Osteoblast (primary cell): ENCODE measurements around the gene KCNAB1. TPM values are rescaled to one million over a fixed set of nuclear protein-coding genes. Genes with fewer than 3 reads are reported as not detected.
A peak's percentile ranks its signal among the peaks of the same experiment; 100 is the strongest.

Experiments used
- DNase-seq: peaks from one replicate; pipeline ENCODE4 v3.0.0; 2011; ENCODE audit warnings: low spot score, mixed read lengths; ENCODE audit not compliant: insufficient read length; ENCODE audit errors: missing footprints
- H2AFZ ChIP-seq: 2 replicates; pipeline ENCODE4 v1.6.0; 2011; ENCODE audit warnings: mild to moderate bottlenecking, low read length
- H3K27ac ChIP-seq: 2 replicates; pipeline ENCODE4 v1.5.1; 2011; ENCODE audit warnings: mild to moderate bottlenecking, low read depth, low read length, moderate library complexity
- H3K27me3 ChIP-seq: 2 replicates; pipeline ENCODE4 v1.6.0; 2012; ENCODE audit warnings: mild to moderate bottlenecking, control low read depth, inconsistent platforms, low read length, moderate library complexity; ENCODE audit not compliant: insufficient read depth
- H3K36me3 ChIP-seq: 2 replicates; pipeline ENCODE4 v1.5.1; 2011; ENCODE audit warnings: mild to moderate bottlenecking, low read length, control low read depth, moderate library complexity; ENCODE audit not compliant: insufficient read depth
- H3K4me1 ChIP-seq: 2 replicates; pipeline ENCODE4 v1.5.1; 2011; ENCODE audit warnings: mild to moderate bottlenecking, low read length, control low read depth, moderate library complexity; ENCODE audit not compliant: insufficient read depth
- H3K4me2 ChIP-seq: 2 replicates; pipeline ENCODE4 v1.6.0; 2011; ENCODE audit warnings: mild to moderate bottlenecking, low read length; ENCODE audit not compliant: insufficient read depth
- H3K4me3 ChIP-seq: fragments of 200-600 bp; sonication (generic); 3 replicates; pipeline ENCODE4 v1.5.1; 2012; ENCODE audit warnings: mild to moderate bottlenecking, low read length, inconsistent platforms; ENCODE audit not compliant: insufficient read depth
- H3K79me2 ChIP-seq: 2 replicates; pipeline ENCODE4 v1.6.0; 2012; ENCODE audit warnings: mild to moderate bottlenecking, low read length, control low read depth, inconsistent platforms; ENCODE audit not compliant: insufficient read depth
- H3K9me3 ChIP-seq: 2 replicates; pipeline ENCODE4 v1.5.1; 2011; ENCODE audit warnings: low read depth, low read length, control low read depth
- H4K20me1 ChIP-seq: 2 replicates; pipeline ENCODE4 v1.6.0; 2012; ENCODE audit warnings: mild to moderate bottlenecking, low read length, control low read depth; ENCODE audit not compliant: insufficient read depth
- CTCF ChIP-seq: IDR thresholded peaks from 2 replicates; pipeline ENCODE4 v1.5.1; 2011; ENCODE audit warnings: mild to moderate bottlenecking, low read depth, low read length, moderate library complexity; ENCODE audit errors: extremely low read depth
- total RNA-seq: library from RNA; depleted of rRNA; stranded (reverse); fragments of >200 nt; gene quantifications from 2 replicates; pipeline ENCODE4 v1.2.3, GENCODE V29; 2012

Gene KCNAB1
- total RNA-seq, 1 donor = 0.36 TPM

DNA sequence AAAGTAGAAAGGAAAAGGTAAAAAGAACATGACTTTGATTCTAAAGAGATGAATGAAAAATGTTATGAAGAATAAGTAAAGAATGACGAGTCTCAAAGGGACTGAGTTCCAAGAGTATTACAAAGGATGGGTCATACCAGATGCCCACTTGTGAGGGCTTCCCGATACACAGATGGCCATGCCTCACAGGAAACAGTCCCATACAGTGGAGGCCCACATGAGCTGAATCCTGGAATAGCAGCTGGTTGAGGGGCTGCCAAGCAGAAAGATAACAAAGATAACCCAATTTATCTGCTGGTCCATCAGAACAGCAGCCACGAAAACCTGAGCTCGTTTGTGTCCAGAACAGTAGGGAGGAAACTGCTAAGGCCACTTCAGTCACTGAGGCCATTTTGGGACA, 430.9 kb downstream of the KCNAB1 start:
- peaks cover 9% of the 10 kb centered on the region for H4K20me1 ChIP-seq
- no peak for TF ChIP-seq CTCF
- H3K4me3 ChIP-seq = peak overlapping the region; percentile 51

GRCh38 chr3:156551746-156552145, 431.4 kb downstream of the KCNAB1 start:
- H3K79me2 ChIP-seq = peaks cover 82% of the 10 kb centered on the region
- peaks cover 73% of the 10 kb centered on the region for H3K4me1 ChIP-seq
- no peak overlapping the region for H2AFZ ChIP-seq
- peaks cover 62% of the 10 kb centered on the region for H3K36me3 ChIP-seq
- H3K4me3 ChIP-seq = peak overlapping the region; percentile 94
- TF ChIP-seq CTCF = no peak
- no peaks in the 10 kb centered on the region for H3K27me3 ChIP-seq
- H4K20me1 ChIP-seq = peaks cover 9% of the 10 kb centered on the region
- peak overlapping the region; percentile 89 for H3K4me2 ChIP-seq
- peak; percentile 78 for DNase-seq
- H3K9me3 ChIP-seq = no peaks in the 10 kb centered on the region
- H3K27ac ChIP-seq = peak overlapping the region; percentile 98

More for the DNA sequence above, 430.9 kb downstream of the KCNAB1 start:
- peaks cover 67% of the 10 kb centered on the region for H3K36me3 ChIP-seq
- no peaks in the 10 kb centered on the region for H3K27me3 ChIP-seq
- peak overlapping the region; percentile 89 for H3K4me2 ChIP-seq
- peaks cover 87% of the 10 kb centered on the region for H3K79me2 ChIP-seq
- H2AFZ ChIP-seq = no peak overlapping the region
- DNase-seq = peak; percentile 47
- peak overlapping the region; percentile 98 for H3K27ac ChIP-seq
- no peaks in the 10 kb centered on the region for H3K9me3 ChIP-seq
- peaks cover 73% of the 10 kb centered on the region for H3K4me1 ChIP-seq

- peak overlapping the region; percentile 94 for H3K4me3 ChIP-seq
Observed at GRCh38 chr3:156552973-156553372, 432.6 kb downstream of the KCNAB1 start.

More at GRCh38 chr3:156552973-156553372, 432.6 kb downstream of the KCNAB1 start:
- Histone ChIP-seq H4K20me1 (peaks cover 4% of the 10 kb centered on the region), H3K27me3 (no peaks in the 10 kb centered on the region), H3K4me2 (peak overlapping the region; percentile 89), H3K9me3 (no peaks in the 10 kb centered on the region), H3K36me3 (peaks cover 50% of the 10 kb centered on the region), H3K79me2 (peaks cover 70% of the 10 kb centered on the region), H3K4me1 (peaks cover 64% of the 10 kb centered on the region), H2AFZ (no peak overlapping the region), H3K27ac (peak overlapping the region; percentile 98)
- TF ChIP-seq CTCF = no peak
- no peak for DNase-seq
